ENCODE results near the gene LARP7.

GRCh38 chr4:112645541-112646329, 8.8 kb downstream of the LARP7 start:
- TF ChIP-seq, protein P1, sequence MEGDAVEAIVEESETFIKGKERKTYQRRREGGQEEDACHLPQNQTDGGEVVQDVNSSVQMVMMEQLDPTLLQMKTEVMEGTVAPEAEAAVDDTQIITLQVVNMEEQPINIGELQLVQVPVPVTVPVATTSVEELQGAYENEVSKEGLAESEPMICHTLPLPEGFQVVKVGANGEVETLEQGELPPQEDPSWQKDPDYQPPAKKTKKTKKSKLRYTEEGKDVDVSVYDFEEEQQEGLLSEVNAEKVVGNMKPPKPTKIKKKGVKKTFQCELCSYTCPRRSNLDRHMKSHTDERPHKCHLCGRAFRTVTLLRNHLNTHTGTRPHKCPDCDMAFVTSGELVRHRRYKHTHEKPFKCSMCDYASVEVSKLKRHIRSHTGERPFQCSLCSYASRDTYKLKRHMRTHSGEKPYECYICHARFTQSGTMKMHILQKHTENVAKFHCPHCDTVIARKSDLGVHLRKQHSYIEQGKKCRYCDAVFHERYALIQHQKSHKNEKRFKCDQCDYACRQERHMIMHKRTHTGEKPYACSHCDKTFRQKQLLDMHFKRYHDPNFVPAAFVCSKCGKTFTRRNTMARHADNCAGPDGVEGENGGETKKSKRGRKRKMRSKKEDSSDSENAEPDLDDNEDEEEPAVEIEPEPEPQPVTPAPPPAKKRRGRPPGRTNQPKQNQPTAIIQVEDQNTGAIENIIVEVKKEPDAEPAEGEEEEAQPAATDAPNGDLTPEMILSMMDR (optimal IDR thresholded peaks at IDR 0.05 in 1 of 3, IDR thresholded peaks at IDR 0.05 in 1 of 3, conservative IDR thresholded peaks at IDR 0.05 in 1 of 3; ENCODE audit: extremely low read depth in 1 of 3, insufficient read depth in 2 of 3, low read length in 3 of 3) = no peak
- TF ChIP-seq EZH2 (IDR thresholded peaks at IDR 0.05; ENCODE audit: low read length) = no peak
